ACHN (cell line): ENCODE data around the gene KLHL3.
A peak's percentile ranks its signal among the peaks of the same experiment; 100 is the strongest.

ENCODE experiments used
- DNase-seq: peaks from one replicate; pipeline ENCODE4 v3.0.0-alpha.2; 2015
- in situ Hi-C: cut with HindIII; loops from 2 replicates; pipeline ENCODE4 v1.10.0; 2017; ENCODE audit warnings: low sequenced_read_pairs, low pct_ligation_motif_present, low pct_unique_long_range_greater_than_20kb

The KLHL3 gene

GRCh38 chr5:137606401-137606800 lies 129.5 kb downstream of the KLHL3 start:
- in situ Hi-C loops, result no loop called here
- no peak for DNase-seq

- in situ Hi-C loops, result no loop called here
- peak; percentile 6 for DNase-seq
Measured at GRCh38 chr5:137605411-137605810, 130.5 kb downstream of the KLHL3 start.

- no peak for DNase-seq
- in situ Hi-C loops, result no loop called here
Measured at GRCh38 chr5:137604348-137605095, 131.4 kb downstream of the KLHL3 start.

GRCh38 chr5:137603891-137604290 lies 132.0 kb downstream of the KLHL3 start:
- DNase-seq, result no peak
- in situ Hi-C loops, result no loop called here

GRCh38 chr5:137603356-137603755 lies 132.5 kb downstream of the KLHL3 start:
- in situ Hi-C loops, result no loop called here
- DNase-seq, result no peak

- no peak for DNase-seq
- in situ Hi-C loops, result no loop called here
Measured at GRCh38 chr5:137602721-137603273, 133.1 kb downstream of the KLHL3 start.

DNA sequence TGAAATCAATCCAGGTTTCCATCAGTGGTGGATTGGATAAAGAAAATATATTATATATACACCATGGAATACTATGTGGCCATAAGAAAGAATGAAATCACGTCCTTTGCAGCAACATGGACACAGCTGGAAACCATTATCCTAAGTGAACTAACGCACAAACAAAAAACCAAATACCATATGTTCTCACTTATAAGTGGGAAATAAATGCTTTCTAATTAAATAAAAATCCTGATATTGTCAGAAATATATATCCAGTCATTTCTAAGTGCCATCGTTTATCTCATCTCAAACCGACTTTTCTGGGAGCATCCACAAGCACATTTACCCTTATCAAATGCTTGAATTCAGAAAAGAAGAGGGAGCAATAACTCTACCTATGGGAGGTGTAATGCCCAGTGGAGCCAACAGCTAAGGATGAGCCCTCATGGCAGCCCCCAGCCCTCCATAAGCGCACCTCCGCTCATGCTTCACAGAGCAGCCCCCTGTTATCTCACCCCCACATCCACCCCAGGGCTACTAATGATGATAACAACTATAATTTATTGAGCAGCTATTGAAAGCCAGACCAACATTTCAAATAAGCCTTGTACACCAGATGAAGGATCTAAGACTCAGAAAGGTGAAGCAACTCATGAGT lies 135.0 kb downstream of the KLHL3 start:
- in situ Hi-C loops, result no loop called here
- DNase-seq, result no peak

- no peak for DNase-seq
- in situ Hi-C loops, result no loop called here
Measured at GRCh38 chr5:137599457-137599856, 136.4 kb downstream of the KLHL3 start.

- no peak for DNase-seq
- in situ Hi-C loops, result no loop called here
Measured at GRCh38 chr5:137598399-137598798, 137.5 kb downstream of the KLHL3 start.

- in situ Hi-C loops, result no loop called here
- DNase-seq, result no peak
Measured at GRCh38 chr5:137596941-137597340, 138.9 kb downstream of the KLHL3 start.

- no peak for DNase-seq
- in situ Hi-C loops, result no loop called here
Measured at GRCh38 chr5:137595396-137596079, 140.4 kb downstream of the KLHL3 start.

GRCh38 chr5:137594717-137595116 lies 141.2 kb downstream of the KLHL3 start:
- DNase-seq, result no peak
- in situ Hi-C loops, result no loop called here

GRCh38 chr5:137592317-137592716 lies 143.6 kb downstream of the KLHL3 start:
- in situ Hi-C loops, result no loop called here
- DNase-seq, result no peak

DNA sequence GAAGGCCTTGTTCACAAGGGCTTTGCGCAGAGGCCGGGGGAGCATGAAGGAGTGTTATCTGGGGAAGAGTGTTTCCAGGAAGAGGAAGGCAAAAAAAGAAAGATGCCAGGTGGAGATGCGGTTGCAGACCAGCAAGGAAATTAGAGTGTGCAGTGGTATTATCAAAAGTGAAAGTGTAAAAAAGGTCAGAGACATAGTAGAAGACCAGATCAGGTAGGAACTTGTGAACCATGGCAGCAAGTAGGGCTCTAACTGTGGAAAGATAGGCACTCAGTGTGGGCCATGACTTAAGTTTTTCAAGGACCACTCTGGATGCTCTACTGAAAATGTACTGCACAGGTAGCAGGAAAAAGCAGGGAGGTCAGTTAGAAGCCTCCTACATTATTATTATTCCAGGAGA lies 146.7 kb downstream of the KLHL3 start:
- DNase-seq, result no peak
- in situ Hi-C loops, result no loop called here

- no peak for DNase-seq
- in situ Hi-C loops, result no loop called here
Measured at GRCh38 chr5:137587919-137588318, 148.0 kb downstream of the KLHL3 start.

GRCh38 chr5:137584262-137584661 lies 151.6 kb downstream of the KLHL3 start:
- DNase-seq, result no peak
- in situ Hi-C loops, result no loop called here

GRCh38 chr5:137583129-137583528 lies 152.8 kb downstream of the KLHL3 start:
- in situ Hi-C loops, result no loop called here
- DNase-seq, result no peak

GRCh38 chr5:137582218-137582617 lies 153.7 kb downstream of the KLHL3 start:
- DNase-seq, result no peak
- in situ Hi-C loops, result no loop called here

GRCh38 chr5:137581776-137582175 lies 154.1 kb downstream of the KLHL3 start:
- in situ Hi-C loops, result no loop called here
- no peak for DNase-seq
